Fibroblast of skin of right quadriceps (primary cell): ENCODE data around the gene CCL25.
A peak's percentile ranks its signal among the peaks of the same experiment; 100 is the strongest.

ENCODE experiments used
- DNase-seq: peaks from one replicate; pipeline ENCODE4 v3.0.0-alpha.2; 2013

Gene CCL25

DNA sequence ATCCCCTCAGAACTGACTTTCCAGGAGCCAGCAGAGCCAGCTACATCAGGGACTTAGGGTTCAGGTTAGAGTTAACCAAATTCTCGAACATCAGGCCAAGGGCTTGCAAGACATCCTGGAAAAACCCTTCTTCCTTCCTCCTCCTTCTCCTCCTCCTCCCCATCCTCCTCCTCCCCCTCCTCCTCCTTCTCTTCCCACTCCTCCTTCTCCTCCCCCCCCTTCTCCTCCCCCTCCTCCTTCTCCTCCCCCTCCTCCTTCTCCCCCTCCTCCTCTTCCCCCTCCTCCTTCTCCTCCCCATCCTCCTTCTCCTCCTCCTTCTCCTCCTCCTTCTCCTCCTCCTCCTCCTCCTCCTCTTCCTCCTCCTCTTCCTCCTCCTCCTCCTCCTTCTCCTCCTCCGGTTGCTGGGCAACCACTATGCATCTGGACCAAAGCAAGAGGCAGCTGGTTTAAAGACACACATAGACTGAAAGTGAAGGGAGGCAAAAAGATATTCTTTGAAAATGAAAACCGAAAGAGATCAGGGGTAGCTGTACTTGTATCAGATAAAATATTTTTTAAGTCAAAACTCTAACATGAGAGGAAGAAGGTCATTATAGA lies 5.9 kb upstream of the CCL25 start:
- no peak for DNase-seq

DNA sequence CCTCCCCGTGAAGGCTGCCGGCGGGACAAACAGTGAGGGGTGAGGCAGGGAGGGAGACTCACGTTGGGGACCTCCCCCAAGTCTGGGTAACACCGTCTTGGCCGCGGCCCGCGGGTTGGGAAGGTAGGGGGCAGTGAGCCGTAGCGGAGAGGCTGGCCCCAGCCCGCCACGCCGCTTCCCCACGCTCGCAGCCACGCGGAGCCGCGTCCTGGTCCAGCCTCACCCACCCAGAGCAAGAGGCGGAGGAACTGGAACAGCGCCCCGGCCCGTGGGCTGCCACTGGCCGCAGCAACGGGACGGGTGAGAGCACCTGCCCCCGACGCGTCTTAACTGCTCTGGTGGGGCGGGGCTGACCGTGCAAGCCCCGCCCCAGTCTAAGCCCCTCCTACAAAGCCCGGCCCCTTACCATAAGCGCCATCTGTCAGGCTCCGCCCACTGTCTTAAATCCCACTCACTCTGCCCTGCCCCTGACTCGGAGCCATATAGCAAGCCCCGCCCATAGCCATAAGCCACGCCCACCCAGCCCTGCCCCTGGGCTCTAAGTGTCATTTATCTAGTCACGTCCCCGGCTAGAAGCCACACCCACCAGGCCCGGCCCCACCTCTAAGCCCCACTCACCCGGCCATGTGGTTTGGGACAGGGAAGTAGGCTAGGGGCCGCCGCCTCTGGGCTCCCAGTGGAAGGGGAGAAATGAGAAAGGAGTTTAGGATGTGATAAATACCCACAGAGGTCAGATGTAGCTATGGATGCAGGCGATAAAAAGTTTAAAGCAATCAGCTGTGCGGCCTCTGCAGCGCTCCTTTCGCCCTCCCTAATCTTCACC lies 2.1 kb upstream of the CCL25 start:
- peak; percentile 71 for DNase-seq

DNA sequence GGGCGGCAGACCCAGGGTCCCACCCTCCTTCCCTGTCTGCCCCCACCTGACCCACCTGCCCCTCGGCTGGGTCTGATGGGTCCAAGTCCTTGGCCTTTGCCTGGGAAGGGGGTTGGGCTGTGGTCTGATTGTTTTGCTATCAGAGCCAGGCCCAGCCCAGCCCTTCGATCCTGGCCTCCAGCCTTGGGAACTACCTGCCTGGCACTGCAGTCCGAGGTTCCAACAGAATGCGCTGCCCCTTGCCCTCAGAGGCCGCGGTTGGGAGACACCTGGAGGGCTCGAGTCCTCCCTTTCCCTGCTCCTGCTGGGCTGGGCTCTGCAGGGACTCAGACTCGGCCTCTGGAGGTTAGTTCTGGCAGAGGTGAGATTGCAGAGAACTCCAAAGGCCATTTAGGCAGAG lies 1.6 kb downstream of the CCL25 start:
- DNase-seq: no peak

DNA sequence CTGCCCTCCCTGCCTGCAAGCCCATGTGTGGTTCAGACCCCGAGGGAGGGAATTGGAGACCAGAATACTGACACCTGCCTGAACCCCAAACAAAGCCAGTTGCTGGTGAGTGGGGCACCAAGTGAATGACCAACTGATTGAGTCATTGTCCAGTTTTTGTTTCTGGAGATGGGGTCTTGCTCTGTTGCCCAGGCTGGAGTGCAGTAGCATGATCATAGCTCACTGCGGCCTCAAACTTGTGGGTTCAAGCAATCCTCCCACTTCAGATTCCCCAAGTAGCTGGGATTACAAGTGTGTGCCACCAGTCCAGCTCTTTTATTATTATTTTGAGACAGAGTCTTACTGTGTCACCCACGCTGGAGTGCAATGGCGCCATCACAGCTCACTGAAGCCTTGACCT lies 4.0 kb downstream of the CCL25 start:
- no peak for DNase-seq

DNA sequence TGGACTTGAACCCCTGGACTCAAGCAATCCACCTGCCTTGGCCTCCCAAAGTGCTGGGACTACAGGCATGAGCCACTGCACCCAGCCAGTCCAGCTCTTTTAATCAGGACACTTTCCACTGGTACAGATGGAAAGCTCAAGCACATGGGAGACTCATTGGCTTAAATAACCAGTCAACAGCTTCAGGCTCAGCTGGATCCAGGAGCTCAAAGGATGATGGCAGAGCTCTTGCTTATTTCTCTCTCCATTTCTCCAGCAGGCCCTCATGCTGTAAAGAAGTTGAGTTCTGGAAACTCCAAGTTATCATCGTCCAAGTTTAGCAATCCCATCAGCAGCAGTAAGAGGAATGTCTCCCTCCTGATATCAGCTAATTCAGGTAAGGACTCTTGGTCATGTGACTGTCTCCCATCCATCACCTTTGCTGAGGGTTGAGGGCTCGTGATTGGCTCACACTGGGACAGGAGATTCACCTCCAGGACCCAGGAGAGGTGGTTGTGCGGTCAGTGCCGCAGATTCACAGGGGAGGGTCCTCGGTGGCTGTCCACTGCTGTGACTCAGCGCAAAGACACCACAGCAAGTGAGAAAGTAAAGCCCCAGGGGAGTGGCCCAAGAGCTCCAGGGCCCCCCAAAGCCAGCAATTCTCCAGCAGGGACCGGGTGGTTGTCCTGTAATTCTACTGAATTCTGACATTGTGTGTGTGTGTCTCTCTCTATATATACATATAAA lies 5.1 kb downstream of the CCL25 start:
- DNase-seq: no peak

DNA sequence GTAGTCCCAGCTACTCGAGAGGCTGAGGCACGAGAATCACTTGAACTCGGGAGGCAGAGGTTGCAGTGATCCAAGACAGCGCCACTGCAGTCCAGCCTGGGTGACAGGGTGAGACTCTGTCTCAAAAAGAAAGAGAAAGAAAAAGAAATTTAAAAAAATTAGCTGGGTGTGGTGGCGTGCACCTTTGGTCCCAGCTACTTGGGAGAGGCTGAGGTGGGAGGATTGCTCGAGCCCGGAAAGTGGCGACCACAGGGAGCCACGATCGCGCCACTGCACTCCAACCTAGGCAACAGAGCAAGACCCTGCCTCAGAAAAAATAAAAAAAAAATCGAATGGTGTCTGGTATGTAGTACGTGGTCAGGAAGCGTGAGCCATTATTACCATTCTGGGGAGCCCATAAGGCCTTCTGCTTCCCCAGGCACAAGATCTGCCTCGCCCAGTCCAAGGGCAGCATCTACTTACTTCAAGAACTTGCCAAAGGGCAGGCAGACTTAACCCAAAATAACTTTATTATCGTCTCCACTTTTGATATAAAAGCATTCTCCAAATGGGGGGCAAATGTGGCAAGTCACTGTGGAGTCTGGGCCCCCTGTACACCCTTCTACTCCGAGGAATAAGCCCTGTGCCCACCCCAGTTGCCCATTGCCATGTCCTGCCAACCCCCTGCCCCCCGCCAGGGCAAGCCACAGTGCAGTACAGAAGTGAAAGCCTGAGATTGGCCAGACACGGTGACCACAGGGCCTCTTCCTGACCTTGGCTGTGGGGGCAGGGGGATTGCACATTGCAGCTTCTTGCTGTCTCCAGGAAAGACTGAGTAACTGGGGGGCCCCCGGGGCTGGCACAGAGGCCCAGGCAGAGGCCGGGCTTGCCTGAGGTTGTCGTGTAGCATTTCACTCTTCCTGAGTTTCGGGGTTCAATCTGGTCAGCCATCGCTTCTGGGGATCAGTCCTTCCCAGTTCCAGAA lies 12.6 kb downstream of the CCL25 start:
- DNase-seq: no peak

DNA sequence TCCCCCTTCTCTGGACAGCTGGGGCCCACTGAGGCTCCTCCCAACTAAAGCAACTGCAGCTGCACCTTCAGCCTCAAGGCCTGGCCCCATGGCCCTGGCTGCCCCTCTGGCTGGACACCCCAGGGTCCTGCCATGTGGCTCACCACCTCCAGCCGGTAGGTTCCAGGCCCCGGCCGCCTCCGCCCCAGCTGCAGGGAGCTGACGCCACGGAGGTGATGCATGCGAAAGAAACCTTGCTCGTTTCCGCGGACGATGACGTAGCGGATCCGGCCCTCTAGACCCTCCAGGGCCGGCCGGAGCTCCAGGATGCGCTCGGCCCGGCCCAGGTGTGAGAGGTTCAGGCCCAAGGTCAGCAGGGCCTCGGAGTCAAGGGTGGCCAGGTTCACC lies 13.3 kb downstream of the CCL25 start:
- no peak for DNase-seq

DNA sequence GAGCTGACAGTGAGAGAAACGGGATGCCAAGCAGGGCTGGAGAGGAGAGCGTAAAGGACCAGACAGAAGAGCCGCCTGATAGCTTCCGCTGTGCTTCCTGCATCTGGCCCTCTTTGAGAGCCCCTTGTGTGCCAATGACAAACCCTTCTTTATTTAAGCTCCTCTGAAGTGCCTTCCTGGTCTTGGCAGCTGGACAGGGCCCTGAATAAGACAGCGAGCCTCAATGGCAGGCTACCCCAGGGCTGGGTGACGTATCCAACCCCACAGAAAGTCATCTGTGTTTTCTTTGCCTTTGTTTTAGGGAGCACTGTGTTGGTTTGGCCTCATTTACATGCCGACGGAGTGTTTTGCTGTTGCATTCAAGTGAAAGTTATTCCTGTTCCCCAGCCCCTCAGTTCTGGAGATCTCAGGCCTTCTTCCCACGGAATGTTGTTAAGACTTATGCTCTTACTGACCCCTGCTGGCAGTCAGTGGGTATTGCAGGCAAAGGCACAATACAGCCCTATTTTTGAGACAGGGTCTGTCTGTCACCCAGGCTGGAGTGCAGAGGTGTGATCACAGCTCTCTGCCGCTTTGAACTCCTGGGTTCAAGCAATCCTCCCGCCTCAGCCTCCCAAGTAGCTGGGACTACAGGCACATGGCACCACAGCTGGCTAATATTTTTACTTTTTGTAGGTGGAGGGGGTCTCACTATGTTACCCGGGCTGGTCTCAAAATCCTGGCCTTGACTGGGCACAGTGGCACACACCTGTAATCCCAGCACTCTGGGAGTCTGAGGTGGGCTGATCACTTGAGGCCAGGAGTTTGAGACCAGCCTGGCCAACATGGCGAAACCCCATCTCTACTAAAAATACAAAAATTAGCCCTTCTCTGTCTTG lies 16.8 kb downstream of the CCL25 start:
- DNase-seq: no peak

DNA sequence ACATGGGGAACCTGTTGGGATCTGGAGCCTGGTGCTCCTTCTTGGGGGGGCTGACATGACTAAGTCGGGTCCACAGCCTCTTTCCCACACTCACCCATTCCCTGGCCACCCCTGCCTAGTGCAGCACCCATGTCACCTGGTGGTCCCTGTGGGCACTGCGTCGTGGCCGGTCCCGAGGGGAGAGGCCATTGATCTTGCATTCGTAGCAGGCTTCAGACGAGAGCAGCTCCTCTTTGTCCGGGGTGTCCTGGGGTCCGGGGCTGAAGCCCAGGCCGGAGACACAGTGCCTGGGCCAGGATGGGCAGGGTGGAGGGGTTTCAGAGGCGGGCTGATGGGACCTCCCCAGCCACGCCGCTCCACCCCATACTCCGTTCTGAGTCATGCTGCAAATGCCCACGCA lies 19.4 kb downstream of the CCL25 start:
- DNase-seq: no peak

DNA sequence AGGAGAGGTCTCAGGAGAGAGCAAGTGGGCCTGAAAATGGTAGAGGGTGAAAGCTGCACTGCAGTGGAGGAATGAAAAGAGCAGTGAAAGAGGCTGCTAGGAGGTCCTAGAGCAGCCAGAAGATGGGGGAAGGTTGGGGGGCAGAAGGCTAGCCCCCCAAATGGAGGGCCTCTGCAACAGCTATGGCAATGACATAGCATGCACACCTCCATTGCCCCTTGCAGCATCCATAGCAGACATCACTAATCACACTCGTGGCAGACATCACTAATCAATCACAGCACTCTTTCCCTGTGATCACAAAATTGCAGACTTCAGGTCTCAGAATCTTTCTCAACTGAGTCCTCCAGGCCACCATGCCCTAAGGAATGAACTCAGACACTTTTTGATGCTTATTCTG lies 21.9 kb downstream of the CCL25 start:
- no peak for DNase-seq

DNA sequence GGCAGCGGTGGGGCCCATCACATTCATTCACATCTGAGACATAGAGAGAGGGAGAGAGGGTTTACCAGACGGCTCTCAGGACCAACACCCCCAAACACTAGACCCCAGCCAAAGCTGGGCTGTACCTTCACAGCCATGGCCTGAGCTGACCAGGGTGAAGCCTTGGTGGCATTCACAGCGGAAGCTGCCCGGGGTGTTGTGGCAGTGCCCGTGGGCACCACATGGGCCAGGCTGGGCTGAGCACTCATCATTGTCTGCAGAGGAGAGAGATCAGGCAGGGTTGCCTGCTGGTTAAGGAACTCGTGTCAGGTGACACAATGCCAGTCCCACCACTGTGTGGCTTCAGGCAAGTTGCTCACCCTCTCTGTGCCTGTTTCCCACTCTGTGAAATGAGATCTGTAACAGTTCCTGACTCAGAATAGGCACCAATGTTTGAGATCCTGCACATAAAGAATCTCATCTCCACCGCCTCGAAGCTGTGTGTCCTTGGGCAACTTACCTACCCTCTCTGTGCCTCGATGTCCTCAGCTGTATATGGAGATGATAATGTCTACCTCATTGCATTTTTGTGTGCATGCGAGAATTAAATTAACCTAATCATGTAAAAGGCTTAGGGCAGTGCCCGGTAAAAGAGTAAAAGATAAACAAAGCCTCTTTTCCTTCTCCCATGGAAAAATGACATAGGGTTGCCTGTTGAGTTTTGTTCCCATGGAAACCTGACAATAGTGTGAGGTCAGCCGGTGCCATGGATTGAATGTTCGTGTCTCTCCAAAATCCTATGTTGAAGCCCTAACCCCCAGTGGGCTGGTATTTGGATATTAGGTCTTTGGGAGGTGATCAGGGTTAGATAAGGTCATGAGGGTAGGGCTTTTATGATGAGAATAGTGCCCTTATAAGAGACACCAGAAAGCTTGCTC lies 22.9 kb downstream of the CCL25 start:
- no peak for DNase-seq

DNA sequence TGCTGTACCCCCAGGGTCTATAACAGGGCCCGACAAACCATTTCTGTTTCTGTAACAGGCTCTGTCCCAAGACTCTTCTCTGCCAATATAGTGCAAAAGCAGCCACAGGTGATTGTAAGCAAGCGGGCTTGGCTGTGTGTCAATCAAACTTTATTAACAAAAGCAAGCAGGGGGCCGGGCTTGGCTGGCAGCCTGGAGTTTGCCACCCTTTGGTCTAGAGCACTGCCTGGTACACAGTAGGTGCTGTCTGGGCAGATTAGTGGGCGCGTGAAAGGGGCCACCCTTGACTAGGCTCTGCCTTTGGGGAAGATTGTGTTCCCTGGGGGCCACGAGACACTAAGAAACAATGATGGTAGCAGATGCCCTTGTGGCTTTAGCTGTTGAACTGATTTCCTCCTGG lies 27.4 kb downstream of the CCL25 start:
- DNase-seq: no peak

DNA sequence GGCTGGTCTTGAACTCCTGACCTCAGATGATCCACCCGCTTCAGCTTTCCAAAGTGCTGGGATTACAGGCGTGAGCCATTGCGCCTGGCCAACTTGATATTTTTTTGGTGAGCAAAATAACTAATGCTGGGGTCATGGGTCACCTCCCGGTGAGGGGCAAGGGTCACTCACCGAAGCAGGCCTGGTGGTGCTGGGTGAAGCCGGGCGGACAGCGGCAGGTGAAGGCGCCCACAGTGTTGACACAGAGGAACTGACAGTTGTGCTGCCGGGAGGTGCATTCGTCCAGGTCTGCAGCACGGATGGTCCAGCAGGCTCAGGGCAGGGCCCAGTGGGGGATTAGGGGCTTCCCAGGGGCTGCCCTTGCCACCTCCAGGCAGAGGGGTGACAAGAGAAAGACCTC lies 28.3 kb downstream of the CCL25 start:
- no peak for DNase-seq

DNA sequence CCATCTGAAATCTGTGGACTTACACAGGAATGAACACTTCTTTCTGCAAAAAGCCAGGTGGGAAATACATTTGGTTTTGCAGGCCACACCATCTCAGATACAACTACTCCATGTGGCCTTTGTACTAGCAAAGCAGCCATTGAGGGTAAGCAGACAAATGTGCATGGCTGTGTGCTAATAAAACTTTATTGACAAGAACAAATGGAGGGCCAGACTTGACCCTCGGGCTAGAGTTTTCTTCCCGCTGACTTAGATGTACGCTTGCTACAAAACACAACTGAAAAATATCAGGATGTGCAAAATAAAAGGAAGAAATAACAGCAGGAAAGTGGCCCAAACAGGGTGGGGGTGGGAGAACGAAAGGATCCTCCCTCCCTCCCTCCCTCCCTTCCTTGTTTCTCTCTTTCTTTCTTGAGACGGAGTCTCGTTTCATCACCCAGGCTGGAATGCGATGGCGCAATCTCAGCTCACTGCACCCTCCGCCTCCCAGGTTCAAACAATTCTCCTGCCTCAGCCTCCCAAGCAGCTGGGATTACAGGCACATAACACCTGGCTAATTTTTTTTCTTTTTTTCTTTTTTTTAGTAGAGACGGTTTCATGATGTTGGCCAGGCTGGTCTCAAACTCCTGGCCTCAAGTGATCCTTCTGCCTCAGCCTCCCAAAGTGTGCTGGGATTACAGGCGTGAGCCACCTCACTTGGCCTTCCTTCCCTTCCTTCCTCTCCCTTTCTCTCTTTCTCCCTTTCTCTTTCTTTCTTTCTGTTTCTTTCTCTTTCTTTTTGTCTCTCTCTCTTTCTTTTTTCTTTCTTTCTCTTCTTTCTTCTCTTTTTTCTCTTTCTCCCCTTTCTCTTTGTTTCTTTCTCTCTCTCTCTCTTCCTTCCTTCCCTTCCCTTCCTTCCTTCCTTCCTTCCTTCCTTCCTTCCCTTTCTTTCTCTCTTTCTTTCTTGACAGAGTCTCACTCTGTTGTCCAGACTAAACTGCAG lies 29.3 kb downstream of the CCL25 start:
- no peak for DNase-seq

DNA sequence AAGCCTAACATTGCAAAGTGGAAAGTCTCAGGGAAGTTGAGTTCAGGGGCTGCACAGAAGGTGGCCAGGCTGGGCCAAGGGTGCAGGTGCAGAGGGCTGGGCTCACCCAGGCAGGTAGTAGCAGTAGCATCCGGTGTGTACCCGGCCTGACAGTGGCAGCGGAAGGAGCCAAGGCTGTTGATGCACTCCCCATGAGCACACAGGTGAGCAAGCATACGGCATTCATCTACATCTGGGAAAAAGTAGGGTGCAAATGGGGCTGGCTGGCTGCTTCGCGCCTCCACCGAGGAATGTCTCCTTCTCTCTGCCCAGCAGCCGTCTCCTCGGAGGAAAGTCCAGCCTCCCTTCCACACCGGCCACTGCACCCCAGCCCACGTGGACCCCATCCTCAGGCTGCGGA lies 30.6 kb downstream of the CCL25 start:
- DNase-seq: no peak

DNA sequence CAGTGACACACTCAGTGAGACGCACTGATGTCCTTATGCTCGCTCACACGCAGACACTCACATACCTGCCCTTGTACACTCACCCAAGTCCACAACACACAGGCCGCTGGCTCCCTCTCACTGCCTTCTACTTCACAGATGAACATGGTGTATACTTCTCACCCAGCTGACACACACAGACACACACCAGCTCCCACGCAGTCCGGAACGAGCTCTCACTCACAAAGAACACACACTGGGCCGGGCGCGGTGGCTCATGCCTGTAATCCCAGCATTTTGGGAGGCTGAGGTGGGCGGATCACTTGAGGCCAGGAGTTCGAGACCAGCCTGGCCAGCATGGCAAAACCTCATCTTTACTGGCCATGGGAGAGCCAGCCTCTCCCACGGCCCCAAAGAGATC lies 31.6 kb downstream of the CCL25 start:
- DNase-seq: no peak

DNA sequence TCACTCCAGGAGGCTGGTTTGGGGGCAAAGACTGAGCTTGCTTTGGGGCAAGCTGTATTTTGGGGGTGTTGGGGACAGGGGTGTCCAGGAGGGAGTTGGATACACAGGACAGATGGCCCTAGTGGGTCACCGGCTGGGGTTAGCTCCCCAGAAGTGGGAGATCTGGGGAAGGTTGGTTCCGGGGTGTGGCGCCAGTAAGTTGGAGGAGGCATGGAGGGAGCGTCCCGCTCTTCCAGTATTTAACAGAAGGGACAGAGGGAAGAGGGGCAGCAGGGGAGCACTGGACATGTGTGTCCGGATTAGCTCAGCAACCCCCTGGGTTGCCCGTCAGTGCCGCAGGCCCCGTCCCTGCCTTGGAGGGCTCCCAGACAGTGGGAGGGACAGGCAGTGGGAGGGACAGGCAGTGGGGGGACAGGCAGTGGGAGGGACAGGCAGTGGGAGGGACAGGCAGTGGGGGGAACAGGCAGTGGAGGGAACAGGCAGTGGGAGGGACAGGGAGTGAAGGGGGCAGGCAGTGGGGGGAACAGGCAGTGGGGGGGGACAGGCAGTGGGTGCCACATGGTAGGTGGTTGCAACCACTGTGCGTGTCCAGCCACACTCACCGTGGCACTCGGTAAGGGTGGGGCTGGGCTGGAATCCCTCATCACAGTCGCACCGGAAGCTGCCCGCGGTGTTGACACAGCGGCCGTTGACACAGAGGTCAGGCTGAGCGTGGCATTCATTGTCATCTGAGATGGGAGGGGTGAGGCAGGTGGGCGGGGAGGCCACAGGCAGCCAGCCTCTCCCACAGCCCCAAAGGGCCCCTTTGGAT lies 33.2 kb downstream of the CCL25 start:
- no peak for DNase-seq

DNA sequence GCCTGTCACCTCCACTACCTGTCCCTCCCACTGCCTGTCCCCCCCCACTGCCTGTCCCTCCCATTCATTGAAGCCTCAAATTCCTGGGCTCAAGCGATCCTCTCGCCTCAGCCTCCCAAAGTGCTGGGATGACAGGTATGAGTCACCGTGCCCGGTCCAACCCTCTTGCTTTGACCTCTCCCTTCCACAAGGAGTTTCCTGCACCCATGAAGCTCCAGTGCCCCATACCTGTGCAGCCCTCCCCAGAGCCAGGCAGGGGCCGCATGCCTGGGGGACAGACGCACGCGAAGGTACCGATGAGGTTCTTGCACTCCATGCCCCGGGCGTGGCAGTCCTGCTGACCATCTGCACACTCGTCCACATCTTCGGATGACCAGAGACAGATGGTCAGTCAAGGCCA lies 34.3 kb downstream of the CCL25 start:
- no peak for DNase-seq

DNA sequence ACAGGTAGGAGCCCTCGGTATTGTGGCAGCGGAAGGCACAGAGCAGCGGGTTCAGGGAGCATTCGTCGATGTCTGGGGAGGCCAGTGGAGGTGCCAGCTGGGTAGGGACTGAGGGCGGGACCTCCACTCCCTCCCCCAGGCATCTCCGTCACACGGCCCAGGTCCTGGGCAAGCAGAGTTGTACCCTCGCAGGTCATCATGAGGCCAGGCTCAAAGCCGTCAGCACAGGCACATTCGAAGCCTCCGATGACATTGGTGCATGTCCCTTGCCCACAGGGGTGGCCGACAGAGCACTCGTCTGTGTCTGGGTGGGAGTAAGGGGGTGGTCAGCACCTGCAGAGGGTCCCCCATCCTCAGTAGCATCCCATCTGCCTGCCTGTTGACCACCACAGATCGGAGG lies 35.3 kb downstream of the CCL25 start:
- no peak for DNase-seq
